Lung (tissue), 16 donors: ENCODE data around the gene GNAO1. TPM values are rescaled to one million over a fixed set of nuclear protein-coding genes. Genes with fewer than 3 reads are reported as not detected.

Experiments
- ATAC-seq: fragments of 200-7000 bp; cut with Tn5 transposase; one replicate; pipeline ENCODE4 v1.9.1; 2020; ENCODE audit warnings: moderate number of reproducible peaks; ENCODE audit not compliant: insufficient read depth, low FRiP score
- DNase-seq, 3 donors: peaks; one replicate each; pipeline ENCODE4 v3.0.0-alpha.2; 2013 to 2017
- H3K27ac ChIP-seq, 2 donors: one replicate each; pipeline ENCODE4 v1.5.1; 2013; ENCODE audit warnings: mild to moderate bottlenecking in 2 of 2, moderate library complexity in 2 of 2, control low read depth in 1 of 2, inconsistent platforms in 1 of 2, low read depth in 1 of 2, low read length in 1 of 2
- H3K27me3 ChIP-seq, 3 donors: one replicate each; pipeline ENCODE4 v1.5.1; 2013; ENCODE audit warnings: low read length in 2 of 3; ENCODE audit not compliant: control insufficient read depth in 3 of 3, insufficient read depth in 3 of 3
- H3K36me3 ChIP-seq, 4 donors: one replicate each; pipeline ENCODE4 v1.5.1; 2013; ENCODE audit warnings: low read length in 4 of 4, mild to moderate bottlenecking in 1 of 4, moderate library complexity in 1 of 4; ENCODE audit not compliant: control insufficient read depth in 4 of 4, insufficient read depth in 4 of 4
- H3K4me1 ChIP-seq, 5 donors: one replicate each; pipeline ENCODE4 v1.5.1; 2013; ENCODE audit warnings: low read length in 5 of 5, mild to moderate bottlenecking in 2 of 5, moderate library complexity in 1 of 5; ENCODE audit not compliant: control insufficient read depth in 5 of 5, insufficient read depth in 5 of 5
- H3K4me3 ChIP-seq: one replicate; pipeline ENCODE4 v1.5.1; 2013; ENCODE audit warnings: mild to moderate bottlenecking, control low read depth, moderate library complexity
- H3K9ac ChIP-seq, 2 donors: one replicate each; pipeline ENCODE4 v1.5.1; 2013; ENCODE audit warnings: low read length in 2 of 2, control low read depth in 1 of 2; ENCODE audit not compliant: insufficient read depth in 1 of 2
- H3K9me3 ChIP-seq, 4 donors: one replicate each; pipeline ENCODE4 v1.5.1; 2013; ENCODE audit warnings: low read length in 3 of 4, mild to moderate bottlenecking in 1 of 4, moderate library complexity in 1 of 4; ENCODE audit not compliant: control insufficient read depth in 4 of 4, insufficient read depth in 3 of 4
- WGBS, 2 donors: extraction: QIAGEN DNeasy Blood & Tissue Kit; methylation state at CpG; one replicate each; pipeline ENCODE4 v1.1.7; 2013; 5-methylcytosine and 5-hydroxymethylcytosine counted together
- long read RNA-seq, 5 donors: transcript quantifications; one replicate each; lab custom pipeline, GENCODE V29; 2026
- polyA plus RNA-seq, 2 donors: library from polyadenylated mRNA; stranded (reverse); fragments of 200-250 nt; gene quantifications; one replicate each; pipeline ENCODE4 v1.2.1, GENCODE V29; 2013
- total RNA-seq, 2 donors: library from RNA; depleted of rRNA in 1 of 2; stranded (reverse); fragments of >200 nt in 1 of 2; gene quantifications; one replicate each; pipeline ENCODE4 v1.2.1, GENCODE V29; 2014 to 2021
- TF ChIP-seq, protein P1 (sequence below): IDR thresholded peaks from 2 replicates; pipeline ENCODE4 v1.5.1; 2012; ENCODE audit warnings: mild to moderate bottlenecking; ENCODE audit errors: control extremely low read depth, extremely low read depth
- donor health status: control.
- donor health status: control.
- donor health status: Bipolar disorder and iron deficiency.
- donor health status: healthy.
- donor health status: DM: yes; HTN: yes; CAD: no.

GNAO1 gene
- 1 to 10 TPM; 1.0 to 5.2 TPM for total RNA-seq
- under 1 TPM; 0.33 to 0.51 TPM for polyA plus RNA-seq
- long read RNA-seq, donor 1, full-length matches to known transcripts = 5 of 5 reads
- long read RNA-seq, donor 1, partial matches to known transcripts = 0 of 5 reads
- long read RNA-seq, donor 1, other reads (novel, unspliced or antisense) = 0 of 5 reads
- long read RNA-seq, donor 2 = 0 reads
- long read RNA-seq, donor 3, full-length matches to known transcripts = 1 of 1 reads
- long read RNA-seq, donor 3, partial matches to known transcripts = 0 of 1 reads
- long read RNA-seq, donor 3, other reads (novel, unspliced or antisense) = 0 of 1 reads
- long read RNA-seq, donor 4, full-length matches to known transcripts = 2 of 2 reads
- long read RNA-seq, donor 4, partial matches to known transcripts = 0 of 2 reads
- long read RNA-seq, donor 4, other reads (novel, unspliced or antisense) = 0 of 2 reads
- long read RNA-seq, donor 5, full-length matches to known transcripts = 10 of 24 reads
- long read RNA-seq, donor 5, partial matches to known transcripts = 14 of 24 reads
- long read RNA-seq, donor 5, other reads (novel, unspliced or antisense) = 0 of 24 reads

DNA sequence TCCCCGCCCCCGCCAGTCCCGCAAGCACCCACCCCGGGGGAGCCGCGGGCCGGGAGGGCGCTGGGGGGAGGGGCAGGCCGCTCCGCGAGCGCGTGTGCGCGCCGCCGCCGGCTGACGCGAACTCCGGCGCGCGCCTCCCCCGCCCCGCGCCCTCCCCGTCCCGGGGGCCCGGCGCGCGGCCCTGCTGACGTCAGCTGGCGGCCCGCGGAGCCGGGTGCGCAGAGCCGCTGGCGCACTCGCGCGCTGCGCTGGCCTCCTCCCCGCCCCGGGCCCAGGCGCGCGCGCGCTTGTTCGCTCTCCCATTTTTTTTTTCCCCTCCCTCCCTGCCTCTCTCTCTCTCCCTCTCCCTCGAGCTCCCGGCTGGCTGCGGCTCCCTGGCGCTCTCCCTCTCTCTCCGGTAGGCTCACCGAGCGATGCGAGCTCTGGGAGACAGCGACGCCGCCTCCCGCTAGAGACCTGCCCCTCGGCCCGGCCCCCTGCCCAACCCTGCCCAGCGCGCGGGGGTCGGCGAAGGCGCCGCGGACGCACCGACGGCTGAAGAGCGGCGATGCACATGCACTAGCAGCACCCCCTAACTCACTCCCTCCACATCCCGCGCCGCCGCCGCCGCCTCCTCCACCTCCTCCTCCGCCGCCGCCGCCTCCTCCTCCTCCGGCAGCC, at the start of gene GNAO1:
Gene GNAO1 (plus strand): TSS at position 334 of the 660 bp plus-strand sequence. CDS start 747 bp downstream, outside the sequence.
- Histone ChIP-seq H3K9ac (peak within 1 kb of the TSS; percentile 25 to 42), H3K9me3 (peaks cover 0 to 2% (median 0%) of the 10 kb centered on the region in 4 donors), H3K27ac (peak within 1 kb of the TSS; percentile 46 to 80), H3K27me3 (peaks cover 0 to 48% (median 6%) of the 10 kb centered on the region in 3 donors), H3K4me3 (peak within 1 kb of the TSS; percentile 70), H3K4me1 (peaks cover 0 to 40% (median 9%) of the 10 kb centered on the region in 5 donors), H3K36me3 (no peaks in the 10 kb centered on the region)
- TF ChIP-seq, protein P1, sequence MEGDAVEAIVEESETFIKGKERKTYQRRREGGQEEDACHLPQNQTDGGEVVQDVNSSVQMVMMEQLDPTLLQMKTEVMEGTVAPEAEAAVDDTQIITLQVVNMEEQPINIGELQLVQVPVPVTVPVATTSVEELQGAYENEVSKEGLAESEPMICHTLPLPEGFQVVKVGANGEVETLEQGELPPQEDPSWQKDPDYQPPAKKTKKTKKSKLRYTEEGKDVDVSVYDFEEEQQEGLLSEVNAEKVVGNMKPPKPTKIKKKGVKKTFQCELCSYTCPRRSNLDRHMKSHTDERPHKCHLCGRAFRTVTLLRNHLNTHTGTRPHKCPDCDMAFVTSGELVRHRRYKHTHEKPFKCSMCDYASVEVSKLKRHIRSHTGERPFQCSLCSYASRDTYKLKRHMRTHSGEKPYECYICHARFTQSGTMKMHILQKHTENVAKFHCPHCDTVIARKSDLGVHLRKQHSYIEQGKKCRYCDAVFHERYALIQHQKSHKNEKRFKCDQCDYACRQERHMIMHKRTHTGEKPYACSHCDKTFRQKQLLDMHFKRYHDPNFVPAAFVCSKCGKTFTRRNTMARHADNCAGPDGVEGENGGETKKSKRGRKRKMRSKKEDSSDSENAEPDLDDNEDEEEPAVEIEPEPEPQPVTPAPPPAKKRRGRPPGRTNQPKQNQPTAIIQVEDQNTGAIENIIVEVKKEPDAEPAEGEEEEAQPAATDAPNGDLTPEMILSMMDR = no peak
- 1 to 2% methylated on average over 36 to 91 of the region's 91 CpGs for WGBS, 2 donors
- DNase-seq (peak; percentile 88 to 96 (median 92)), ATAC-seq (peak; percentile 58)

DNA sequence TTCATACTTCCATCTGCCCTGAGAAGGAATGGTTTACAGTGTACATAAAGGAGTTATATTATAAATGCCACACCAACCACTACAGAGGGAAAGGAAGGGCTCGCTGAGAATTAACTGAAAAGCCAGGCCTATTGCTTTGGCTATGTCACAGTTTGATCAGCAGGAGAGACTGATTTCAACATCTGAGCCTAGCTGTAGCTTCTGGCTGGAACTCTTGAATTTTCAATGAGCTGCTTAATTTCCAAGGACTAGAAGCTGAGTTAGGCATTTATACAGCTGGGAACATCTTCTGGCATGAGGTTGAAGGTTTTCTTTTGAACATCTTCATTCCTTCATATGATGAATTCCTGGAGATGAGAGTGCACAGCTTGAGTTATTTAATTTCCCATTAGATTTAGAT, 47.6 kb upstream of the GNAO1 start:
- TF ChIP-seq, protein P1 = no peak
- Histone ChIP-seq H3K9me3 (no peaks in the 10 kb centered on the region), H3K27ac (no peak overlapping the region), H3K4me1 (peaks cover 0 to 7% (median 0%) of the 10 kb centered on the region in 5 donors), H3K9ac (no peak overlapping the region), H3K27me3 (peaks cover 0 to 4% (median 2%) of the 10 kb centered on the region in 3 donors), H3K36me3 (no peaks in the 10 kb centered on the region), H3K4me3 (no peak overlapping the region)
- WGBS, 2 donors = 0 to 44% methylated on average over 1 of the region's 1 CpG
- DNase-seq = peak; percentile 14 to 69 (median 47)
- no peak for ATAC-seq

- peaks cover 0 to 4% (median 2%) of the 10 kb centered on the region in 3 donors for H3K27me3 ChIP-seq
- no peaks in the 10 kb centered on the region for H3K9me3 ChIP-seq
- H3K4me3 ChIP-seq = no peak overlapping the region
- TF ChIP-seq, protein P1 = no peak
- no peaks in the 10 kb centered on the region for H3K36me3 ChIP-seq
- peaks cover 0 to 17% (median 0%) of the 10 kb centered on the region in 5 donors for H3K4me1 ChIP-seq
- ATAC-seq (no peak), DNase-seq (no peak)
- H3K27ac ChIP-seq = no peak overlapping the region
- no peak overlapping the region for H3K9ac ChIP-seq
- WGBS, 2 donors = 81 to 87% methylated on average over 2 of the region's 2 CpGs
Observed at GRCh38 chr16:56145369-56145768, 45.9 kb upstream of the GNAO1 start.
